GM12874 (cell line): ENCODE results near the gene SELENOS.

Source experiments
- CTCF ChIP-seq: IDR thresholded peaks from 2 replicates; pipeline ENCODE4 v1.5.1; 2011; ENCODE audit warnings: low read depth, mild to moderate bottlenecking, control low read depth, low read length, moderate library complexity; ENCODE audit not compliant: insufficient read depth

SELENOS gene

GRCh38 chr15:101322854-101323477 lies 45.7 kb upstream of the SELENOS start:
- TF ChIP-seq CTCF = no peak

GRCh38 chr15:101322016-101322695 lies 44.9 kb upstream of the SELENOS start:
- TF ChIP-seq CTCF = no peak

- TF ChIP-seq CTCF = 0 out of 2 replicates have a peak, but pooled peaks have one; percentile 3
Observed at GRCh38 chr15:101320501-101321052, 43.3 kb upstream of the SELENOS start.

- TF ChIP-seq CTCF = no peak
Observed at GRCh38 chr15:101318839-101319238, 41.6 kb upstream of the SELENOS start.

- TF ChIP-seq CTCF = no peak
Observed at GRCh38 chr15:101318147-101318819, 41.0 kb upstream of the SELENOS start.

GRCh38 chr15:101317336-101317872 lies 40.1 kb upstream of the SELENOS start:
- no peak for TF ChIP-seq CTCF

- TF ChIP-seq CTCF = no peak
Observed at GRCh38 chr15:101316529-101316928, 39.2 kb upstream of the SELENOS start.
